ENCODE data around the gene NCR2. TPM values are rescaled to one million over a fixed set of nuclear protein-coding genes. Genes with fewer than 3 reads are reported as not detected.

NCR2 gene
- total RNA-seq, 2 donors from 2014 or later = not detected

- H3K27ac ChIP-seq = no peak overlapping the region
- no peak for DNase-seq (ENCODE audit: low spot score)
- no peak overlapping the region for H3K4me3 ChIP-seq
- no peak for TF ChIP-seq CTCF (IDR thresholded peaks at IDR 0.05)
- H3K4me1 ChIP-seq = no peaks in the 10 kb centered on the region
- H3K9me3 ChIP-seq = peaks cover 0 to 14% of the 10 kb centered on the region in 2 donors
- H3K36me3 ChIP-seq = no peaks in the 10 kb centered on the region
- H3K27me3 ChIP-seq = no peaks in the 10 kb centered on the region
Measured at GRCh38 chr6:41355952-41356351, 20.5 kb downstream of the NCR2 start.

- Histone ChIP-seq H3K9me3 (peaks cover 4 to 22% of the 10 kb centered on the region in 2 donors), H3K27me3 (peaks cover 0 to 2% of the 10 kb centered on the region in 2 donors), H3K36me3 (no peaks in the 10 kb centered on the region), H3K27ac (no peak overlapping the region), H3K4me1 (no peaks in the 10 kb centered on the region), H3K4me3 (no peak overlapping the region)
- no peak for TF ChIP-seq CTCF (IDR thresholded peaks at IDR 0.05)
- no peak for DNase-seq (ENCODE audit: low spot score)
Measured at GRCh38 chr6:41356825-41357224, 21.4 kb downstream of the NCR2 start.

GRCh38 chr6:41358503-41358902 is 23.1 kb downstream of the NCR2 start:
- DNase-seq (ENCODE audit: low spot score) = no peak
- no peak overlapping the region for H3K4me3 ChIP-seq
- no peak overlapping the region for H3K27ac ChIP-seq
- H3K9me3 ChIP-seq = peaks cover 4 to 24% of the 10 kb centered on the region in 2 donors
- TF ChIP-seq CTCF (IDR thresholded peaks at IDR 0.05) = no peak
- H3K36me3 ChIP-seq = no peaks in the 10 kb centered on the region
- peaks cover 0 to 3% of the 10 kb centered on the region in 2 donors for H3K27me3 ChIP-seq
- no peaks in the 10 kb centered on the region for H3K4me1 ChIP-seq

- no peaks in the 10 kb centered on the region for H3K36me3 ChIP-seq
- no peak for TF ChIP-seq CTCF (IDR thresholded peaks at IDR 0.05)
- H3K4me1 ChIP-seq = no peaks in the 10 kb centered on the region
- no peak overlapping the region for H3K27ac ChIP-seq
- H3K9me3 ChIP-seq = peaks cover 4 to 24% of the 10 kb centered on the region in 2 donors
- no peak overlapping the region for H3K4me3 ChIP-seq
- peaks cover 0 to 3% of the 10 kb centered on the region in 2 donors for H3K27me3 ChIP-seq
- DNase-seq (ENCODE audit: low spot score) = no peak
Measured at GRCh38 chr6:41359617-41360313, 24.4 kb downstream of the NCR2 start.

GRCh38 chr6:41360314-41360685 is 24.9 kb downstream of the NCR2 start:
- H3K27me3 ChIP-seq = peaks cover 0 to 3% of the 10 kb centered on the region in 2 donors
- DNase-seq (ENCODE audit: low spot score) = no peak
- TF ChIP-seq CTCF (IDR thresholded peaks at IDR 0.05) = no peak
- no peak overlapping the region for H3K27ac ChIP-seq
- H3K4me3 ChIP-seq = no peak overlapping the region
- no peaks in the 10 kb centered on the region for H3K4me1 ChIP-seq
- peaks cover 4 to 24% of the 10 kb centered on the region in 2 donors for H3K9me3 ChIP-seq
- no peaks in the 10 kb centered on the region for H3K36me3 ChIP-seq

- H3K27me3 ChIP-seq = peaks cover 0 to 3% of the 10 kb centered on the region in 2 donors
- H3K27ac ChIP-seq = no peak overlapping the region
- no peak overlapping the region for H3K4me3 ChIP-seq
- no peak for TF ChIP-seq CTCF (IDR thresholded peaks at IDR 0.05)
- H3K36me3 ChIP-seq = no peaks in the 10 kb centered on the region
- DNase-seq (ENCODE audit: low spot score) = no peak
- H3K9me3 ChIP-seq = peaks cover 4 to 9% of the 10 kb centered on the region in 2 donors
- peaks cover 0 to 6% of the 10 kb centered on the region in 2 donors for H3K4me1 ChIP-seq
Measured at GRCh38 chr6:41366150-41366549, 30.7 kb downstream of the NCR2 start.
